Loucy (cell line): ENCODE data around the gene ADIG.

Experiments used
- EZH2phosphoT487 ChIP-seq: fragments of 200-600 bp; IDR thresholded peaks from 2 replicates; pipeline ENCODE4 v1.6.1; 2018; ENCODE audit warnings: antibody characterized with exemption, mild to moderate bottlenecking, moderate library complexity, borderline replicate concordance
- TF ChIP-seq, protein P1 (sequence below): fragments of 200-600 bp; sonication (generic); conservative IDR thresholded peaks from 2 replicates; pipeline ENCODE4 v1.5.1; 2014; ENCODE audit warnings: mild to moderate bottlenecking, antibody characterized with exemption, low read length

DNA sequence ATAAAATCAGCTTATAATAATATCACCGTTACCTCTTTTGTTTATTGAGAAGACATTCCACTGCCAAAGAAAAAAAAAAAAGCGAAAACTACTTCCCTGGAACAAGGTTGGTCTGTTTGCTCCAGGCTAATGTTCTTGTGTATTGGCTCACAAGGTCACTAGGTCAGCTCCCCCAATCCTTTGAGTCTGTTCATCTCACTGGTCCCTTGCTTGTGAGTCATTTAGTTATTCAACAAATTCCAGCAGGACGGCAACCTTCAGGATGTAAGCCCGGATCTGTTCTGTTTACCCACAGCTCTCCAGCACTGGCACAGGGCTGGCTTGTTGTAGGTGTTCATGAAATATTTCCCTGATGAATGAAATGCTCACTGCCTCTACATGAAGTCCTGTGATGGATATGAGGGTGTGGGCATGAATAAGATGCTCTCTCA is 23.9 kb downstream of the ADIG start:
- TF ChIP-seq, protein P1, sequence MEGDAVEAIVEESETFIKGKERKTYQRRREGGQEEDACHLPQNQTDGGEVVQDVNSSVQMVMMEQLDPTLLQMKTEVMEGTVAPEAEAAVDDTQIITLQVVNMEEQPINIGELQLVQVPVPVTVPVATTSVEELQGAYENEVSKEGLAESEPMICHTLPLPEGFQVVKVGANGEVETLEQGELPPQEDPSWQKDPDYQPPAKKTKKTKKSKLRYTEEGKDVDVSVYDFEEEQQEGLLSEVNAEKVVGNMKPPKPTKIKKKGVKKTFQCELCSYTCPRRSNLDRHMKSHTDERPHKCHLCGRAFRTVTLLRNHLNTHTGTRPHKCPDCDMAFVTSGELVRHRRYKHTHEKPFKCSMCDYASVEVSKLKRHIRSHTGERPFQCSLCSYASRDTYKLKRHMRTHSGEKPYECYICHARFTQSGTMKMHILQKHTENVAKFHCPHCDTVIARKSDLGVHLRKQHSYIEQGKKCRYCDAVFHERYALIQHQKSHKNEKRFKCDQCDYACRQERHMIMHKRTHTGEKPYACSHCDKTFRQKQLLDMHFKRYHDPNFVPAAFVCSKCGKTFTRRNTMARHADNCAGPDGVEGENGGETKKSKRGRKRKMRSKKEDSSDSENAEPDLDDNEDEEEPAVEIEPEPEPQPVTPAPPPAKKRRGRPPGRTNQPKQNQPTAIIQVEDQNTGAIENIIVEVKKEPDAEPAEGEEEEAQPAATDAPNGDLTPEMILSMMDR = no peak
- no peak for TF ChIP-seq EZH2phosphoT487
